Smooth muscle cell (in vitro differentiated cells): ENCODE measurements around the gene RHBDL1. TPM values are rescaled to one million over a fixed set of nuclear protein-coding genes. Genes with fewer than 3 reads are reported as not detected.
A peak's percentile ranks its signal among the peaks of the same experiment; 100 is the strongest.

ENCODE experiments used
- DNase-seq: peaks from one replicate; lab custom pipeline; 2025; ENCODE audit not compliant: unreplicated experiment; lab: John Stamatoyannopoulos, UW
- H2AFZ ChIP-seq: fragments of 200-600 bp; sonication (generic); 2 replicates; pipeline ENCODE4 v1.6.0; 2016; ENCODE audit warnings: antibody characterized with exemption, low read depth, mild to moderate bottlenecking
- H3F3A ChIP-seq: fragments of 200-600 bp; sonication (generic); 2 replicates; pipeline ENCODE4 v1.6.0; 2017; ENCODE audit warnings: antibody characterized with exemption, low read depth
- H3K27ac ChIP-seq: fragments of 200-600 bp; sonication (generic); 2 replicates; pipeline ENCODE4 v1.5.1; 2016; ENCODE audit warnings: low read depth, mild to moderate bottlenecking
- H3K27me3 ChIP-seq: fragments of 200-600 bp; sonication (generic); 2 replicates; pipeline ENCODE4 v1.6.1; 2016; ENCODE audit warnings: low read depth, mild to moderate bottlenecking
- H3K36me3 ChIP-seq: fragments of 200-600 bp; sonication (generic); 2 replicates; pipeline ENCODE4 v1.5.1; 2016; ENCODE audit warnings: low read depth
- H3K4me1 ChIP-seq: fragments of 200-600 bp; sonication (generic); 2 replicates; pipeline ENCODE4 v1.5.1; 2016; ENCODE audit warnings: low read depth
- H3K4me2 ChIP-seq: fragments of 200-600 bp; sonication (generic); 2 replicates; pipeline ENCODE4 v1.6.0; 2016; ENCODE audit warnings: mild to moderate bottlenecking
- H3K4me3 ChIP-seq: fragments of 200-600 bp; sonication (generic); 2 replicates; pipeline ENCODE4 v1.5.1; 2016; ENCODE audit warnings: mild to moderate bottlenecking
- H3K79me2 ChIP-seq: fragments of 200-600 bp; sonication (generic); 2 replicates; pipeline ENCODE4 v1.6.0; 2016; ENCODE audit warnings: low read depth, mild to moderate bottlenecking
- H3K9ac ChIP-seq: fragments of 200-600 bp; sonication (generic); 2 replicates; pipeline ENCODE4 v1.6.0; 2016; ENCODE audit warnings: low read depth
- H3K9me3 ChIP-seq: fragments of 200-600 bp; sonication (generic); replicated peaks from 2 replicates; pipeline ENCODE4 v1.5.1; 2016; ENCODE audit warnings: low read depth
- H4K20me1 ChIP-seq: fragments of 200-600 bp; sonication (generic); 2 replicates; pipeline ENCODE4 v1.6.0; 2016; ENCODE audit warnings: low read depth
- WGBS: methylation state at CpG from one replicate; pipeline ENCODE4 v1.1.7; 2016; ENCODE audit warnings: low lambda C conversion rate; 5-methylcytosine and 5-hydroxymethylcytosine counted together
- polyA plus RNA-seq: library from polyadenylated mRNA; unstranded; fragments of >200 nt; fragmentation: Nextera tagmentation; extraction: Ambion mirVana; gene quantifications from 2 replicates; pipeline ENCODE4 v1.2.1, GENCODE V29; 2016
- total RNA-seq: library from RNA; depleted of rRNA; stranded (reverse); fragments of >200 nt; gene quantifications from 2 replicates; pipeline ENCODE4 v1.2.3, GENCODE V29; 2014
- TF ChIP-seq, protein P1 (sequence below): fragments of 200-600 bp; sonication (generic); IDR thresholded peaks from 2 replicates; pipeline ENCODE4 v1.5.1; 2017; ENCODE audit warnings: borderline replicate concordance, mild to moderate bottlenecking, antibody characterized with exemption; ENCODE audit not compliant: insufficient read depth, poor library complexity, severe bottlenecking

RHBDL1 gene
- total and polyA plus RNA-seq, 2 experiments from 2014 or later, result 2.7 to 3.7 TPM

DNA sequence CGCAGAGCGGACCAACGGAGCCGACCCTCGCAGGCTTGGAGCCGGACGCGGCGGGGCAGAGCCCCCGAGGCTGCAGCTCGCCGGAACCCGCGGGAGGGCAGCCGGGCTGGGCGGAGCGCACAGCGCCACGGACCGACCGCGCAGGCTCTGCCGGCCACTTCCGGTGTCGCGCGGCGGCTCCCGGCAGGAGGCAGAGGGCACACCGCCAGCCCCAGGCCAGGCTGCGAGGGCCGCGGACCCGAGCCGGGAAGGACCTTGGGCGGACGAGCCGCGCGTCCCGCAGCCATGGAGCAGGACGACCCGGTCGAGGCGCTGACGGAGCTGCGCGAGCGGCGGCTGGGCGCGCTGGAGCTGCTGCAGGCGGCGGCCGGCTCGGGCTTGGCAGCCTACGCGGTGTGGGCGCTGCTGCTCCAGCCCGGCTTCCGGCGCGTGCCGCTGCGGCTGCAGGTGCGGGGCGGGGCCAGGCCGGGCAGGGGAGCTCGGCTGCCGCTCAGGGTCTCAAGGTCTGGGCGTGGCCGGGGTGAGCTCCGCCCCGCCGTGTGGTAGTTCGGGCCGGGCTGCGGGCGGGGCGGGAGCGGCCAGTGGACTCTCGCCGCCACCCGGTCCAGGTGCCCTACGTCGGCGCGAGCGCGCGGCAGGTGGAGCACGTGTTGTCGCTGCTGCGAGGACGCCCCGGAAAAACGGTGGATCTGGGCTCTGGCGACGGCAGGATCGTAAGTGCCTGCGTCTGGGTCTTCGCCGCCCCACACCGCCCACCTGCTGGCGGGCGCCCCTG lies 45.7 kb downstream of the RHBDL1 start, which contains the start of gene ANTKMT:
Gene ANTKMT, plus strand, starts transcription at position 157 of the 775 bp plus-strand sequence. Its CDS starts 129 bp downstream, at position 286.
- DNase-seq, result peak; percentile 63
- TF ChIP-seq, protein P1, sequence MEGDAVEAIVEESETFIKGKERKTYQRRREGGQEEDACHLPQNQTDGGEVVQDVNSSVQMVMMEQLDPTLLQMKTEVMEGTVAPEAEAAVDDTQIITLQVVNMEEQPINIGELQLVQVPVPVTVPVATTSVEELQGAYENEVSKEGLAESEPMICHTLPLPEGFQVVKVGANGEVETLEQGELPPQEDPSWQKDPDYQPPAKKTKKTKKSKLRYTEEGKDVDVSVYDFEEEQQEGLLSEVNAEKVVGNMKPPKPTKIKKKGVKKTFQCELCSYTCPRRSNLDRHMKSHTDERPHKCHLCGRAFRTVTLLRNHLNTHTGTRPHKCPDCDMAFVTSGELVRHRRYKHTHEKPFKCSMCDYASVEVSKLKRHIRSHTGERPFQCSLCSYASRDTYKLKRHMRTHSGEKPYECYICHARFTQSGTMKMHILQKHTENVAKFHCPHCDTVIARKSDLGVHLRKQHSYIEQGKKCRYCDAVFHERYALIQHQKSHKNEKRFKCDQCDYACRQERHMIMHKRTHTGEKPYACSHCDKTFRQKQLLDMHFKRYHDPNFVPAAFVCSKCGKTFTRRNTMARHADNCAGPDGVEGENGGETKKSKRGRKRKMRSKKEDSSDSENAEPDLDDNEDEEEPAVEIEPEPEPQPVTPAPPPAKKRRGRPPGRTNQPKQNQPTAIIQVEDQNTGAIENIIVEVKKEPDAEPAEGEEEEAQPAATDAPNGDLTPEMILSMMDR, result no peak
- Histone ChIP-seq H3K4me3 (peak within 1 kb of the TSS; percentile 91), H3K4me1 (peaks cover 11% of the 10 kb centered on the region), H4K20me1 (peaks cover 14% of the 10 kb centered on the region), H2AFZ (peak within 1 kb of the TSS; percentile 85), H3K4me2 (peak within 1 kb of the TSS; percentile 100), H3F3A (no peaks in the 10 kb centered on the region), H3K9me3 (no peaks in the 10 kb centered on the region), H3K9ac (peak within 1 kb of the TSS; percentile 71), H3K36me3 (no peaks in the 10 kb centered on the region), H3K27ac (peak within 1 kb of the TSS; percentile 62), H3K79me2 (no peaks in the 10 kb centered on the region), H3K27me3 (no peaks in the 10 kb centered on the region)
- WGBS, result 13% methylated on average over 86 of the region's 106 CpGs

DNA sequence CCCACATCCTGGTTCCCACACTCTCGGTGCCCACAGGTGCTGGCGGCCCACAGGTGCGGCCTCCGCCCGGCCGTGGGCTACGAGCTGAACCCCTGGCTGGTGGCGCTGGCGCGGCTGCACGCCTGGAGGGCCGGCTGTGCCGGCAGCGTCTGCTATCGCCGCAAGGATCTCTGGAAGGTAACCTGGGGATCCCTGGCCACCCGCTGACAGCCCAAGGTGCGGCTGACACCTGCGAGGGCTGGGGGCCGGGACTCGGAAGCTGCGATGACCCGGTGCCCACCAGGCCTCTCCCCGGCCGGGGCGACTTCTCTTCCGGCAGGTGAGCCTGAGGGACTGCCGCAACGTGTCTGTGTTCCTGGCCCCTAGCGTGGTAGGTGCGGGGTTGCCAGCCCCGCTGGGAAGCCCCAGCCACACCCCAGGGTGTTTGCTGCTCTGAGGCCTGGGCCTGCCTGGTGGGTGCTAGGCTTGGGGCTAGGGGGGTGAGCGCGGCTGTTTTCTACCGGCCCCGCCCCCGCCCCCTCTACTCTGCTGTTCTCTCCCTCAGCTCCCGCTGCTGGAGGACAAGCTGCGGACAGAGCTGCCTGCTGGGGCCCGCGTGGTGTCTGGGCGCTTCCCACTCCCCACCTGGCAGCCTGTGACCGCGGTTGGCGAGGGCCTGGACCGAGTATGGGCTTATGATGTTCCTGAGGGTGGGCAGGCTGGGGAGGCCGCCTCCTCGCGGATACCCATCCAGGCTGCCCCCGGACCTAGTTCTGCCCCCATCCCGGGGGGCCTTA lies 46.5 kb downstream of the RHBDL1 start:
- WGBS, result 94% methylated on average over 44 of the region's 51 CpGs
- Histone ChIP-seq H3K27ac (no peak overlapping the region), H3K4me2 (peak overlapping the region; percentile 100), H3K4me3 (peak overlapping the region; percentile 91), H2AFZ (no peak overlapping the region), H4K20me1 (peaks cover 10% of the 10 kb centered on the region), H3F3A (peaks cover 4% of the 10 kb centered on the region), H3K9me3 (no peaks in the 10 kb centered on the region), H3K27me3 (no peaks in the 10 kb centered on the region), H3K36me3 (no peaks in the 10 kb centered on the region), H3K9ac (no peak overlapping the region), H3K79me2 (no peaks in the 10 kb centered on the region), H3K4me1 (peaks cover 5% of the 10 kb centered on the region)
- TF ChIP-seq, protein P1, result no peak
- no peak for DNase-seq

DNA sequence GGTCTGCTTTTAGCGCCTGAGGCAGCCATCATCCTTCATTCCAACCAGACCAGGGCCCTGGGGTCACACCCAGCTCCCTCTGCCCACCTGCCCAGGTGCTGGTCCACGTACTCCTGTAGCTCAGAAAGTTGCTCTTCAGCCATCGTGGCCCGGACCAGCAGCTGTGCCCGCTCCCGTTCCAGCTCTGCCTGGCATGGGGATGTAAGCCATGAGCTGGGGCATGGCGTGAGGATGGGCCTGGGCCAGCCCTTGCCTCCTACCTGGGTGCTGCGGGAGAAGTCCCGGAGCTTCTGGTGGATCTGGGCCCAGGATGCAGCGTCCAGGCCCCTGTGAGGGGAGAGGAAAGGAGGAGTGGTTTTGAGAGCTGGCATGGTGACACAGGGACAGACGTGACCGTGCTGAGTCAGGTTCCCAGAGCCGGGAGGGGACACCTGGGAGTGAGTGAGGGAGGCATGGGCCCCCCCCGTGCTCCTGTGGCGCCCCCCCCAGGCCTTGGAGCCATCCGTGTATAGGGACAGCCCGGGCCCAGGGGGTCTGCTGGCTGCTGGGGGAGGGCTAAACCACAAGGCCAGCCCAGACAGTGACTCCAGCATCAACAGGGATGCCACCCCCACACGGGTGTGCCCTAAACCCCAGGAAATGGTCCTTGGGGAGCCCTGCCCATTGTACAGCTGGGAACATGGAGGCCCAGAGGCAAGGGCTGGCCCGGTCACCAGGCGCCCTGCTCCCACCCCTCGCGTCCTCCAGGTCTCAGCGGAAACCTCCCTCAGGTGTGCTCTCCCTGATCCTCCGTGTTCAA lies 47.6 kb downstream of the RHBDL1 start:
- no peak overlapping the region for H3K27ac ChIP-seq
- no peak overlapping the region for H3K4me2 ChIP-seq
- 96% methylated on average over 23 of the region's 24 CpGs for WGBS
- H3K36me3 ChIP-seq, result no peaks in the 10 kb centered on the region
- H3K9ac ChIP-seq, result no peak overlapping the region
- no peak overlapping the region for H3K4me3 ChIP-seq
- no peaks in the 10 kb centered on the region for H3K9me3 ChIP-seq
- H3K4me1 ChIP-seq, result peaks cover 12% of the 10 kb centered on the region
- peaks cover 4% of the 10 kb centered on the region for H3F3A ChIP-seq
- H3K27me3 ChIP-seq, result no peaks in the 10 kb centered on the region
- H3K79me2 ChIP-seq, result no peaks in the 10 kb centered on the region
- peaks cover 10% of the 10 kb centered on the region for H4K20me1 ChIP-seq
- DNase-seq, result no peak
- H2AFZ ChIP-seq, result no peak overlapping the region
- TF ChIP-seq, protein P1, result no peak
